Measurements from ENCODE around the gene ZSCAN5C. TPM values are rescaled to one million over a fixed set of nuclear protein-coding genes. Genes with fewer than 3 reads are reported as not detected.
A peak's percentile ranks its signal among the peaks of the same experiment; 100 is the strongest.
"Not testable (repeated sequence)": the region's sequence is repeated elsewhere in the genome, so short reads cannot be mapped to it uniquely, and the experiment has no call there.

ZSCAN5C gene
- total RNA-seq, 1 experiment from 2014 or later: not detected

DNA sequence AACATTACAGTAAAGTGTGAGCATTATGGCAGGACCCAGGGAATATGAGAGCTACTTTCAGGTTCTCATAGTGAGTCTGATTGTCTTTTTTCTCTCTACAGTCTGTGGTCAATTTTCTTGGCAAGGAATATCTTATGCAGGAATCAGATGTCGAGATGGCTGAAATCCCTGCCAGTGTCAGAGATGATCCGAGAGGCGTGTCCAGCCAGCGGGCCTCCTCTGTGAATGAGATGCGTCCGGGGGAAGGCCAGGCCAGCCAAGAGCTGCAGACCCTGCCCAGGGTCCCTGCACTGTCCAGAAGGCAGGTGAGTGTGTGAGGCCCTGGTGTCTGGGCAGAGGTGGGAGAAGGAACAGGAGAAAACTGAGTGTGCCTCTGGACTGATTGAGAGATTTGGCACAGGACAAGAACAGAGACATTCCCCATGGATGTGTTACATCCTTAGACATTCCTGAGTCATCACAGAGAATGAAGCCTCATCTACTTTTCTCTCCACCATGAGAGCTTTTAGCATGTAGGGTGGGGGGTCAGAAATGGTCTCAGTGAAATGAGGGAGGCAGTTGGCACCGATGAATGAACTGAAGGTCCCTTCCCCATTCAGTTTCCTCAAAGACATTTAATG lies 43.2 kb downstream of the ZSCAN5C start:
- Histone ChIP-seq H3K9me3 (ENCODE audit: insufficient read depth, low read depth) (no peaks in the 10 kb centered on the region), H3K27me3 (ENCODE audit: insufficient read depth, low read depth) (no peaks in the 10 kb centered on the region), H3F3A (ENCODE audit: insufficient read depth, low read depth) (no peaks in the 10 kb centered on the region), H3K9me2 (ENCODE audit: insufficient read depth) (no peaks in the 10 kb centered on the region), H3K36me3 (ENCODE audit: low read depth) (no peaks in the 10 kb centered on the region), H3K4me1 (replicated peaks; ENCODE audit: insufficient read depth) (no peaks in the 10 kb centered on the region), H2AFZ (no peak overlapping the region), H3K27ac (no peak overlapping the region), H4K20me1 (ENCODE audit: insufficient read depth) (no peaks in the 10 kb centered on the region), H3K79me2 (ENCODE audit: low read depth) (no peaks in the 10 kb centered on the region), H3K4me3 (no peak overlapping the region), H3K4me2 (no peak overlapping the region)
- DNase-seq: no peak
- intact Hi-C loops (cut with micrococcal nuclease; ENCODE audit: unreplicated experiment): no loop called here
- CTCF ChIA-PET: no interaction called here
- TF ChIP-seq EZH2 (IDR thresholded peaks at IDR 0.05; ENCODE audit: low read depth): no peak
- no peak for TF ChIP-seq CTCF (conservative IDR thresholded peaks at IDR 0.05)
- POLR2A ChIA-PET (ENCODE audit: unreplicated experiment): no interaction called here
- BruUV-seq (replicated peaks): no TSS peak

DNA sequence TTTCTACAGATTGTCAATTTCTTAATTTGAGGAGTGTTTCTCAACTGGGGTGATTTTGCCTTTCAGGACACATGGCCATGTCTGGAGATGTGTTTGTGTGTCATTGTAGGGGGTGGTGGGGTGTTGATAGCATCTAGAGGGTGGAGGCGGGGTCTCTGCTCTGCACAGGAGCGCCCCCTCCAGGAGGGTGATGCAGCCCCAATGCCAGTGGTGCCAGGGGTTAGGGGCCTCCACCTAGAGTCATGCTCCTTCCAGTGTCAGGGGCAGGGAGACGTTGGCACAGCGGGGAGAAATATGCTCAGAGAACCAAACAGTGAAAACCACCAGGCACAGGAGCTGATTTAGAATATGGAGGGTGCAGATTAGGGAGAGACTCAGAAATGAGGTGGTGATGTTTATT lies 43.7 kb downstream of the ZSCAN5C start:
- H3F3A ChIP-seq (ENCODE audit: insufficient read depth, low read depth); H3K9me3 ChIP-seq (ENCODE audit: insufficient read depth, low read depth); H3K36me3 ChIP-seq (ENCODE audit: low read depth); CTCF ChIA-PET; H3K79me2 ChIP-seq (ENCODE audit: low read depth); H3K9me2 ChIP-seq (ENCODE audit: insufficient read depth); H3K27me3 ChIP-seq (ENCODE audit: insufficient read depth, low read depth); H3K4me2 ChIP-seq; POLR2A ChIA-PET (ENCODE audit: unreplicated experiment); H3K27ac ChIP-seq; DNase-seq; H4K20me1 ChIP-seq (ENCODE audit: insufficient read depth); H3K4me3 ChIP-seq; H2AFZ ChIP-seq; H3K4me1 ChIP-seq (replicated peaks; ENCODE audit: insufficient read depth); BruUV-seq (replicated peaks); intact Hi-C loops (cut with micrococcal nuclease; ENCODE audit: unreplicated experiment): not testable (repeated sequence)

DNA sequence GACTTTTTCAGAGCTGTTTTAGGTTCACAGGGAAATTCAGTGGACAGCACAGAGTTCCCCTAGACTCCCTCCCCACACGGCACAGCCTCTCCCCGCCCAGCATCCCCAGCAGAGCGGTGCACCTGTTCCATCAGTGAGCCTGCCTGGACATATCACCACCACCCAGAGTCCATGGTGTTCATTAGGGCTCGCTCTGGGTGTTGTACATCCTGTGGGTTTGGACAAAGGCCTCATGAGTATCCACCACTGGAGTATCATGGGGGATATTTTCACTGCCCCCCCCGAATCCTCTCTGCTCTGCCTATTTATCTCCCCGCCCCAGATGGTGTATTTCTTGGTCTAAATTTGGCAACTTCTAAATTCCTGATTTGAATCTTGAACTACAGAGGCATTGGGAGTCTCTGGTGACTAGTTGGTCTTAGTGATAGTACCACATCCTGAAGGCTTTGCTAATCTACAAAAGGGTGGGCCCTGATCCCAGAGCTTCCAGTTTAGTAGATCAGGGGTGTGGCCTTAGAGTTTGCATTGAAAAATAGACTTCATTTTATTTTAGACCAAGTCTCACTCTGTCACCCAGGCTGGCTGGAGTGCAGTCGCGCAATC lies 46.8 kb downstream of the ZSCAN5C start:
- H3K4me1 ChIP-seq (replicated peaks; ENCODE audit: insufficient read depth); H3K4me2 ChIP-seq; H3K27me3 ChIP-seq (ENCODE audit: insufficient read depth, low read depth); H3K9me2 ChIP-seq (ENCODE audit: insufficient read depth); H3K36me3 ChIP-seq (ENCODE audit: low read depth); CTCF ChIA-PET; H3K27ac ChIP-seq; DNase-seq; BruUV-seq (replicated peaks); H3K79me2 ChIP-seq (ENCODE audit: low read depth); H3K4me3 ChIP-seq; intact Hi-C loops (cut with micrococcal nuclease; ENCODE audit: unreplicated experiment); H2AFZ ChIP-seq; H4K20me1 ChIP-seq (ENCODE audit: insufficient read depth); H3F3A ChIP-seq (ENCODE audit: insufficient read depth, low read depth); H3K9me3 ChIP-seq (ENCODE audit: insufficient read depth, low read depth): not testable (repeated sequence)
- POLR2A ChIA-PET (ENCODE audit: unreplicated experiment): interaction anchor here (0.7 kb wide), 1 partner anchor 338 kb away, joined by 7 read pairs; no protein-coding TSS in a partner anchor

- POLR2A ChIA-PET (ENCODE audit: unreplicated experiment): no interaction called here
- CTCF ChIA-PET: interaction anchor here (0.6 to 2.8 kb wide), 12 partner anchors 11 to 833 kb away, joined by 3 to 87 read pairs (median 6); no protein-coding TSS in a partner anchor
- Histone ChIP-seq H2AFZ (no peak overlapping the region), H4K20me1 (ENCODE audit: insufficient read depth) (no peaks in the 10 kb centered on the region), H3F3A (ENCODE audit: insufficient read depth, low read depth) (0 out of 2 replicates have a peak, but pooled peaks cover 4% of the 10 kb centered on the region), H3K27me3 (ENCODE audit: insufficient read depth, low read depth) (no peaks in the 10 kb centered on the region), H3K4me3 (no peak overlapping the region), H3K9me2 (ENCODE audit: insufficient read depth) (no peaks in the 10 kb centered on the region), H3K4me1 (replicated peaks; ENCODE audit: insufficient read depth) (no peaks in the 10 kb centered on the region), H3K79me2 (ENCODE audit: low read depth) (no peaks in the 10 kb centered on the region), H3K27ac (no peak overlapping the region), H3K9me3 (ENCODE audit: insufficient read depth, low read depth) (no peaks in the 10 kb centered on the region), H3K4me2 (no peak overlapping the region), H3K36me3 (ENCODE audit: low read depth) (no peaks in the 10 kb centered on the region)
- no TSS peak for BruUV-seq (replicated peaks)
- TF ChIP-seq CTCF (conservative IDR thresholded peaks at IDR 0.05) (peak; percentile 89), EZH2 (IDR thresholded peaks at IDR 0.05; ENCODE audit: low read depth) (no peak)
- DNase-seq: peak; percentile 56 to 82
- intact Hi-C loops (cut with micrococcal nuclease; ENCODE audit: unreplicated experiment): loop anchor here (1.0 to 10.0 kb wide), 4 partner anchors 99 to 618 kb away; no protein-coding TSS in a partner anchor
Measured at GRCh38 chr19:56252699-56253422, 50.8 kb downstream of the ZSCAN5C start.
